NCI-H187 treated with DMSO at 0.1 percent for 48 hours (cell line): ENCODE measurements around the gene NTRK1.

Source experiments
- DNase-seq: peaks from one replicate; lab custom pipeline; 2025; lab: John Stamatoyannopoulos, UW

NTRK1 gene

GRCh38 chr1:156857532-156857931 is 3.1 kb upstream of the NTRK1 start:
- no peak for DNase-seq

- DNase-seq: no peak
Measured at GRCh38 chr1:156858555-156858956, 2.1 kb upstream of the NTRK1 start.

GRCh38 chr1:156858959-156859522 is 1.6 kb upstream of the NTRK1 start, which contains the start of gene INSRR:
Gene INSRR (minus strand): TSS chr1:156859117. CDS start chr1:156858621, 496 bp downstream.
- no peak for DNase-seq

GRCh38 chr1:156859523-156860112 is 1.0 kb upstream of the NTRK1 start:
- DNase-seq: no peak

- no peak for DNase-seq
Measured at GRCh38 chr1:156860113-156860627, 495 bp upstream of the NTRK1 start.

- DNase-seq: no peak
Measured at GRCh38 chr1:156862584-156862983, 1.9 kb downstream of the NTRK1 start.

- DNase-seq: no peak
Measured at GRCh38 chr1:156862997-156863599, 2.4 kb downstream of the NTRK1 start.

- DNase-seq: no peak
Measured at GRCh38 chr1:156863631-156864030, 3.0 kb downstream of the NTRK1 start.

GRCh38 chr1:156864796-156865195 is 4.1 kb downstream of the NTRK1 start:
- DNase-seq: no peak

GRCh38 chr1:156865258-156865657 is 4.6 kb downstream of the NTRK1 start:
- DNase-seq: no peak

GRCh38 chr1:156865865-156866248 is 5.2 kb downstream of the NTRK1 start:
- no peak for DNase-seq

GRCh38 chr1:156866249-156866909 is 5.7 kb downstream of the NTRK1 start:
- no peak for DNase-seq

GRCh38 chr1:156868341-156868740 is 7.7 kb downstream of the NTRK1 start:
- no peak for DNase-seq

- no peak for DNase-seq
Measured at GRCh38 chr1:156869455-156869854, 8.8 kb downstream of the NTRK1 start.

GRCh38 chr1:156873659-156874058 is 13.0 kb downstream of the NTRK1 start:
- no peak for DNase-seq

- no peak for DNase-seq
Measured at GRCh38 chr1:156874142-156874541, 13.5 kb downstream of the NTRK1 start.

GRCh38 chr1:156874572-156875340 is 14.1 kb downstream of the NTRK1 start:
- no peak for DNase-seq

- no peak for DNase-seq
Measured at GRCh38 chr1:156875341-156875615, 14.6 kb downstream of the NTRK1 start.

- no peak for DNase-seq
Measured at GRCh38 chr1:156876281-156876680, 15.6 kb downstream of the NTRK1 start.

- DNase-seq: no peak
Measured at GRCh38 chr1:156877433-156878170, 16.9 kb downstream of the NTRK1 start.

- no peak for DNase-seq
Measured at GRCh38 chr1:156879876-156880275, 19.2 kb downstream of the NTRK1 start.

- no peak for DNase-seq
Measured at GRCh38 chr1:156880473-156880872, 19.8 kb downstream of the NTRK1 start.
